K562 (cell line): ENCODE results near the gene RRAS. TPM values are rescaled to one million over a fixed set of nuclear protein-coding genes. Genes with fewer than 3 reads are reported as not detected.

Source experiments
- ELF4 ChIP-seq: fragments of 450-650 bp; formaldehyde crosslinking; IDR thresholded peaks from 2 replicates; pipeline ENCODE4 v1.4.0; 2022; ENCODE audit warnings: missing genetic modification characterization
- FOS ChIP-seq: IDR thresholded peaks from 3 replicates; pipeline ENCODE4 v1.6.1; 2011; ENCODE audit not compliant: insufficient read length; ENCODE audit errors: extremely low read depth
- PURB ChIP-seq: sonication (generic); formaldehyde crosslinking; IDR thresholded peaks from 2 replicates; pipeline ENCODE4 v1.9.0; 2021; ENCODE audit warnings: low read depth, mild to moderate bottlenecking, missing genetic modification reagents
- polyA plus RNA-seq, 8 experiments: library from polyadenylated mRNA; depleted of rRNA in 4 of 8; stranded (reverse) in 5 of 8; unstranded in 3 of 8; fragments of >200 nt; fragmentation: Nextera tagmentation in 2 of 8; fragmentation: Illumina TruSeq in 1 of 8; extraction: Ambion mirVana in 2 of 8; extraction: Trizol in 1 of 8; gene quantifications; 2 replicates each; pipeline versions ENCODE4 v1.2.1 to v1.2.3, GENCODE V29; 2011 to 2014; ENCODE audit warnings: inconsistent platforms in 1 of 8, missing spikeins in 1 of 8
- total RNA-seq, 7 experiments: library from RNA; depleted of rRNA in 6 of 7; stranded (reverse); fragments of >200 nt in 6 of 7; fragmentation: Illumina TruSeq in 2 of 7; extraction: Trizol in 2 of 7; gene quantifications; 2 replicates each; pipeline versions ENCODE4 v1.2.1 to v1.2.3, GENCODE V29; 2011 to 2021; ENCODE audit warnings: low replicate concordance in 1 of 7
- TF ChIP-seq, protein P1 (sequence below): fragments of 250-450 bp; sonication (Bioruptor Pico); IDR thresholded peaks from 2 replicates; pipeline ENCODE4 v1.9.0; 2021; ENCODE audit warnings: mild to moderate bottlenecking
- TF ChIP-seq, protein P2 (sequence below): IDR thresholded peaks from 2 replicates; pipeline ENCODE4 v1.6.1; 2016; ENCODE audit warnings: missing genetic modification characterization, missing compliant biosample characterization

Gene RRAS
- total and polyA plus RNA-seq, 9 of the 15 experiments (the other 6 are each of a cell fraction or from before 2014, with no cell fraction given) = 0.70 to 17.3 (median 8.2) TPM

DNA sequence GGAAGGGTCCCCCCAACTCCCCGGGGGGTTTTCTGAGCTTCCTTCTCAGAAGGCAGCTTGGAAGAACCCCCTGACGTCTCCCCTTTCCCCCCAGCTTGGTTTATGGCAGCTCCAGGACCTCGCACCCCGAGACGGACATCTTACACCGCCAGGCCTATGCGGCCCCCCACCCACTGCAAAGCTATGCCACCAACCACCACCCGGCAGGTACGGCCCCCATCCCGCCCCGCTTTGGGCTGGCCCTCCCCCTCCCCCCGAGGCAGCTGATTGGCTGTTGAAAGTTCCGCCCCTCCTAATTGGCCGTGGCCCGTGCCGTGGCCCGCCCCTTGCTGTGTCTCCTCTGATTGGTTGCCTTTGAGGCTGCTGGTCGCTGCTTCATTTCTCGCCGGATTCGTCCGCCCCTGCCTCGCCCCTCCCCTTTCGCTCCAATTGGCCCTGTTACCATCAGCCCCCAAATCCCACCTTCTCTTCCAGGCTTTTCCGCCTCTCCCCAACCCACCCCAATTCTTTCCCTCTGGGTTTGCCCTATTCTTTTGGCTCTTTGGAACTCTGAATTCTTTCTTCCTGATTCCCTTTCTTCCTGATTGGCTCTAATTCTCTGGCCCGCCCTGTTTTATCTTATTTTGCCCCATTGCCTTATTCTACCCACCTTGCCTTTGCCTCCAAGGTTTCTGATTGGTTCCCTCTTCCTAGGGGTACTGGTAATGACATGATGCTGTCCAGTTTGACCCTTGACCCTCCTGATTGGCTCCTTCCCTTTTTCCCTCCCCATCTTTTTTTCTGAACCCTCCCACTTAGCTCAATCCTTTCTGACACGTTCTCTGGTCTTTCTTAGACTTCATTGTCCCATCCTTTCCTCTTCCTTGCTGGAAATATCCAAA, 46.5 kb downstream of the RRAS start (continued):
- TF ChIP-seq, protein P1, sequence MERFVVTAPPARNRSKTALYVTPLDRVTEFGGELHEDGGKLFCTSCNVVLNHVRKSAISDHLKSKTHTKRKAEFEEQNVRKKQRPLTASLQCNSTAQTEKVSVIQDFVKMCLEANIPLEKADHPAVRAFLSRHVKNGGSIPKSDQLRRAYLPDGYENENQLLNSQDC (CRISPR knock-in tag) = peak; percentile 57; the same call in 1 of the 2 replicates
- no peak for TF ChIP-seq PURB (CRISPR knock-in tag)
- TF ChIP-seq ELF4 (CRISPR knock-in tag) = peak; percentile 77
- TF ChIP-seq, protein P2, sequence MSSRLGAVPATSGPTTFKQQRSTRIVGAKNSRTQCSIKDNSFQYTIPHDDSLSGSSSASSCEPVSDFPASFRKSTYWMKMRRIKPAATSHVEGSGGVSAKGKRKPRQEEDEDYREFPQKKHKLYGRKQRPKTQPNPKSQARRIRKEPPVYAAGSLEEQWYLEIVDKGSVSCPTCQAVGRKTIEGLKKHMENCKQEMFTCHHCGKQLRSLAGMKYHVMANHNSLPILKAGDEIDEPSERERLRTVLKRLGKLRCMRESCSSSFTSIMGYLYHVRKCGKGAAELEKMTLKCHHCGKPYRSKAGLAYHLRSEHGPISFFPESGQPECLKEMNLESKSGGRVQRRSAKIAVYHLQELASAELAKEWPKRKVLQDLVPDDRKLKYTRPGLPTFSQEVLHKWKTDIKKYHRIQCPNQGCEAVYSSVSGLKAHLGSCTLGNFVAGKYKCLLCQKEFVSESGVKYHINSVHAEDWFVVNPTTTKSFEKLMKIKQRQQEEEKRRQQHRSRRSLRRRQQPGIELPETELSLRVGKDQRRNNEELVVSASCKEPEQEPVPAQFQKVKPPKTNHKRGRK (tag) = peak; percentile 28; the same call in 1 of the 2 replicates
- peak; percentile 89 for TF ChIP-seq FOS
- TF ChIP-seq, all 486 proteins: peak for 71
